Thoracic aorta (tissue), 2 donors: ENCODE data around the gene SGCD. TPM values are rescaled to one million over a fixed set of nuclear protein-coding genes. Genes with fewer than 3 reads are reported as not detected.

Experiments
- ATAC-seq: fragments of 150-250 bp; one replicate; pipeline ENCODE4 v1.8.0; 2017; ENCODE audit warnings: low read depth; ENCODE audit not compliant: insufficient number of reproducible peaks, low FRiP score
- DNase-seq: peaks from one replicate; pipeline ENCODE4 v3.0.0-alpha.2; 2020; ENCODE audit warnings: low spot score
- H3K27ac ChIP-seq, 2 donors: fragments of 200-600 bp; sonication (generic); 1 replicate in 1 of 2; 2 replicates in 1 of 2; pipeline ENCODE4 v1.5.1; 2016; ENCODE audit warnings: mild to moderate bottlenecking in 2 of 2, moderate library complexity in 2 of 2
- H3K27me3 ChIP-seq: fragments of 200-600 bp; sonication (generic); replicated peaks from 2 replicates; pipeline ENCODE4 v1.6.0; 2016; ENCODE audit warnings: mild to moderate bottlenecking; ENCODE audit not compliant: insufficient read depth
- H3K36me3 ChIP-seq: fragments of 200-600 bp; sonication (generic); one replicate; pipeline ENCODE4 v1.5.1; 2016
- H3K4me1 ChIP-seq, 2 donors: fragments of 200-600 bp; sonication (generic); 1 replicate in 1 of 2; 2 replicates in 1 of 2; pipeline versions ENCODE4 v1.5.1 to v1.6.0; 2016; ENCODE audit warnings: low read depth in 2 of 2, mild to moderate bottlenecking in 1 of 2; ENCODE audit not compliant: control insufficient read depth in 1 of 2
- H3K4me3 ChIP-seq: fragments of 200-600 bp; sonication (generic); 2 replicates; pipeline ENCODE4 v1.5.1; 2016; ENCODE audit warnings: mild to moderate bottlenecking
- H3K9me3 ChIP-seq: fragments of 200-600 bp; sonication (generic); 2 replicates; pipeline ENCODE4 v1.5.1; 2016
- CTCF ChIP-seq: fragments of 200-600 bp; sonication (generic); IDR thresholded peaks from one replicate; pipeline ENCODE4 v1.5.1; 2019; ENCODE audit warnings: antibody characterized with exemption
- total RNA-seq, 2 donors: library from RNA; depleted of rRNA; stranded (reverse); fragments of >200 nt; gene quantifications; one replicate each; pipeline versions ENCODE4 v1.1.0 to v1.2.3, GENCODE V29; 2016

The SGCD gene
- total RNA-seq, 2 donors from 2014 or later, result 20.4 to 40.3 TPM

DNA sequence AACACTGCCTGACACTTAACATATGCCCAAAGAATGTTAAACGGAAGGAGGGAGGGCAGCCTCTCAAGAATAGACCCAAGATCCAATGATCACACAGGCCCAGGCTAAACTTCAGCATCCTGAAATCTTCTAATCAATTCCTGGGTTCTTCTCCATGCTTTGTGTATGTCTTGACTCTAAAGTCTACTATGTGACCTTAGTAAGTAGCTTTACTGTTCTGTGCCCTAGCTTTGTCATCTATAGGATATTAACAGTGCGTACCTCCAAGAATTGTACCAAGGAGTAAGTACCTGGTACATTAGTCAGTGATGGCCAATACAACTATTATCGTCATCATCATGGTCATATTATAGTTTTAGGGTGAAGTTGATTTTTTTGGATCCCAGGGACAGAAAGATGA is 96.6 kb downstream of the SGCD start:
- no peaks in the 10 kb centered on the region for H3K27me3 ChIP-seq
- no peaks in the 10 kb centered on the region for H3K9me3 ChIP-seq
- ATAC-seq (no peak), DNase-seq (no peak)
- no peak overlapping the region for H3K4me3 ChIP-seq
- no peaks in the 10 kb centered on the region for H3K36me3 ChIP-seq
- no peaks in the 10 kb centered on the region for H3K4me1 ChIP-seq
- no peak for TF ChIP-seq CTCF
- H3K27ac ChIP-seq, result no peak overlapping the region

DNA sequence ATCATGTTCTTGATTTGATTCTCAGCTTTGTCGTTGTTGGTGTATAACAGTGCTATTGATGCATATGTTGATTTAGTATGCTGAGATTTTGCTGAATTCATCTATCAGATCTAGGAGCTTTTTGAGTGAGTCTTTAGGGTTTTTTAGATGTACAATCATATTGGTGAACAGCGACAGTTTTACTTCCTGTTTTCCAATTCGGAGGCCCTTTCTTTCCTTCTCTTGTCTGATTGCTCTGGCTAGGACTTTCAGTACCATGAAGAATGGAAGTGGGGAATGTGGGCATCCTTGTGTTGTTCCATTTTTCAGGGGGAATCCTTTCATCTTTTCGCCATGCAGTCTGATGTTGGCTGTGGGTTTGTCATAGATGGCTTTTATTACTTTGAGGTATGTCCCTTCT is 100.4 kb downstream of the SGCD start:
- Histone ChIP-seq H3K27ac (no peak overlapping the region), H3K4me1 (no peaks in the 10 kb centered on the region), H3K27me3 (no peaks in the 10 kb centered on the region), H3K9me3 (no peaks in the 10 kb centered on the region), H3K4me3 (no peak overlapping the region), H3K36me3 (no peaks in the 10 kb centered on the region)
- no peak for TF ChIP-seq CTCF
- ATAC-seq (no peak), DNase-seq (no peak)

DNA sequence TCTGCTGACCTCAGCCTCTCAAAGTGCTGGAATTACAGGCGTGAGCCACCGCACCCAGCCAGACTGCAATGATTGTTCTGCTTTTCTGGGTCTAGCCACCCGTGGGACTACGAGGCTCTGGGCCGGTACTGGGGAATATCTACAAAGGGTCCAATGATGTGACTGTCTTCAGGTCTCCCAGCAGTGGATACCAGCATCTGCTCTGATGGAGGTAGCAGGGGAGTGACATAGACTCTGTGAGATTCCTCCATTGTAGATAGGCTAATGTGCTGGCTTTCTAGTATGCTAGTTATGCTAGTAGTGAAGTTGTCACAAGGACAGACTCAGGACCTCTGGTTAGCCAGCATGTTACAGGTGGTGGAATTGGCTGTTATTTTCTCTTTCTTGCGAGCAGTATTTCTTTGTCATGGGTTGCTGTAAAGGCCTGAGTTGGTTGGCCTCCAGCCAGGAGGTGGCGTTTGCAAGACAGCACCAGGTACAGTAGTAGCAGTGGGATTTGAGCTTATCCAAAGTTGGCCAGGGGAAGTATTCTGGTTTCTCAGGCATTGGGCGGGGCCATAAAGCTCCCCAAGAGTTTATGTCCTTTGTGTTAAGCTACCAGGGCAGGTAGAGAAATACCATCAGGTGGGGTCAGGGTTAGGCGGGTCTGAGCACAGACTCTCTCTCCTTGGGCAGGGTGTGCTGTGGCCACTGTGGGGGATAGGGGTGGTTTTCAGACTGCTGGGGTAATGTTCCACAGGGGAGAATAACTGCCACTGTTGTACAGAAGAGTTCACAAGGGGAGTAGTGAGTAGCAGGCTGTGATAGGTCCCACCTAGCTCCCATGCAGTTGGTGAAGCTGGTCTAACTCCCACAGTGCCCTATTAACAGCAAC is 105.2 kb downstream of the SGCD start:
- no peak for DNase-seq
- Histone ChIP-seq H3K27ac (no peak overlapping the region), H3K36me3 (no peaks in the 10 kb centered on the region), H3K4me3 (no peak overlapping the region), H3K9me3 (no peaks in the 10 kb centered on the region), H3K27me3 (no peaks in the 10 kb centered on the region), H3K4me1 (no peaks in the 10 kb centered on the region)
- TF ChIP-seq CTCF, result no peak
- no peak for ATAC-seq

- Histone ChIP-seq H3K4me3 (no peak overlapping the region), H3K27ac (no peak overlapping the region)
Observed at GRCh38 chr5:156432830-156433105, 105.8 kb downstream of the SGCD start.

GRCh38 chr5:156434471-156434870 is 107.5 kb downstream of the SGCD start:
- ATAC-seq (no peak), DNase-seq (no peak)
- Histone ChIP-seq H3K27ac (no peak overlapping the region), H3K9me3 (no peaks in the 10 kb centered on the region), H3K4me1 (no peaks in the 10 kb centered on the region), H3K4me3 (no peak overlapping the region), H3K27me3 (no peaks in the 10 kb centered on the region), H3K36me3 (no peaks in the 10 kb centered on the region)
- no peak for TF ChIP-seq CTCF

More at GRCh38 chr5:156432830-156433105, 105.8 kb downstream of the SGCD start:
- Histone ChIP-seq H3K4me1 (no peaks in the 10 kb centered on the region), H3K27me3 (no peaks in the 10 kb centered on the region), H3K9me3 (no peaks in the 10 kb centered on the region), H3K36me3 (no peaks in the 10 kb centered on the region)
- no peak for TF ChIP-seq CTCF
- ATAC-seq, result no peak
- DNase-seq, result no peak
